B cell (primary cell): ENCODE measurements around the gene SCMH1.

Source experiments
- CTCF ChIP-seq: fragments of 200-600 bp; IDR thresholded peaks from one replicate; pipeline ENCODE4 v1.8.0; 2022; ENCODE audit warnings: antibody characterized with exemption, mild to moderate bottlenecking
- EZH2 ChIP-seq: IDR thresholded peaks from 2 replicates; pipeline ENCODE4 v1.6.1; 2012; ENCODE audit warnings: borderline replicate concordance, low read depth, mild to moderate bottlenecking, moderate library complexity, low read length; ENCODE audit not compliant: insufficient read depth, poor library complexity, severe bottlenecking

- TF ChIP-seq CTCF (no peak), EZH2 (no peak)
Measured at GRCh38 chr1:41151846-41152245, 90.3 kb downstream of the SCMH1 start.
